NCI-H2081 (cell line): ENCODE results near the gene GDPD3.

Experiments
- DNase-seq, 2 experiments: peaks; one replicate each; lab custom pipeline; 2025; lab: John Stamatoyannopoulos, UW

Gene GDPD3

GRCh38 chr16:30095166-30096078 is 17.9 kb downstream of the GDPD3 start:
- DNase-seq: no peak

- DNase-seq: no peak
Measured at GRCh38 chr16:30094541-30095165, 18.7 kb downstream of the GDPD3 start.

DNA sequence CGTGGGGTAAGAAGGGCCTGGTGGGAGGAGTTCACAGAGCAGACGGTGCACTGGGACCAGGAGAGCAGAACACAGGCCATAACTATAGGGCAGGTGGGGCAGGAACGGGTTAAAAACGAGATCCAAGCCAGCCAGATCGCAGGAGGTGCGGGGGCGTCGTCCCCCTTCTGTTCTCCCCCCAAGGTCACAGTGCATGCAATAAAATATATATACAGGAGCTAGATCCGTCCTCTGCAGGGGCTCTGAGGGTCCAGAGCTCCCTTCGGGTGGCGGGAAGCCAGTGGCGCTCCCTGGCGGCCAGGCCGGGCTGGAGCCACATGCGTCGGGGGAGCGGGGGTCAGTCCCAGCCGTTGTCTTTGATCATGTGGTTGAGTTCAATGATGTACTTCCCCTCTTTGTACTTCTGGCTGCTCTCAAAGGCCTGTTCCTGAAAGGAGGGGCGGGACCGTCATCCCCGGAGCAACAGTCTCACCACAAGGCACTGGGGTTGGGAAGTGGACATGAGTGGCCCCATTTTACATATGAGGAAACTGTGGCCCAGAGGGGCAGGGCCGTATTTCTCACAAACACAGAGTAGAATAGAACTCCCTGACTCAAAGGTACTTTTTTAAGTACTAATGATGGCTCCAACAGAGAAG is 20.8 kb downstream of the GDPD3 start:
- peak; percentile 46 to 73 for DNase-seq

DNA sequence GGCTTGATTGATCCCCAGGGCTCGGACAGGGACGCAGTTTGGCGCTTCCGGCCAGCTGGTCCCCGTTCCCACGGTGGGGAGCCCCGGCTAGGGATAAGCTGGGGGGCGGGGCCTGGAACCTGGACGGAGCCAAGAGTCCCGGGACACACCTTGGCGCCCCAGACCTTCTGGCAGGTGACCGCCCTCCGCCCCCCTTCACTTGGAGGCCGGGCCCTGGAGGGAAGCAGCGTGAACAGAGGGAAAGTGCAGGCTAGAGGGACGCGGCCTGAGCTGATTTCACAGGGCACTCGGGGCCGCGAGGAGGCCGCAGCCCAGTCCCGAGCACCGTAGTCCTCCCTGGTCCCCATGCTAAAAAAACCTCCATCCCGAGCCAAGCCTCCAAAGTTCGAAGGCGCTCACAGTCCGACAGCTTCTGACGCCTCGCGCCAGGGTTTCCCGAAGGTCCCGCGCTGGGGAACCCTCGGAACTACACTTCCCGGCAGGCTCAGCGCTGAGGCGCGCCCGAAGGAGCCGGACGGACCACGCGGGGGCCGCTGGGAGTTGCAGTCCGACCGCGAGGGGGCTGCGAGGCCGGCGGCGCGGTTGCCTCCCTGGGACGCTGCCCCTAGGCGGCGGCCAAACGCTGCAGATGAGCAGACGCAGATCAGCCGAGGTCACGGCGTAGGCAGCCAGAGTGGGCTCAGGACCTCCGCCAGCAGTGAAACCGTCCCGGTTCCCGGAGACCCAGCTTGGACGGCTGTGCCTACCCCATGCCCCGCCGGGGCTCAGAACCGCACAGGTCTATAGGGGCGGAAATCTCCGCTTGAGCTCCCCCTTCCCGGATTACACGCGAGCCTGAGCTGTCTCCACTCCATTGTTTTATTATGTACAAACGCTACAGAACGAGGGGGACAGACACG is 21.6 kb downstream of the GDPD3 start, which contains the start of gene TBX6:
Gene TBX6, minus strand, starts transcription at position 451 of the 899 bp plus-strand sequence. CDS start 731 bp downstream, outside the sequence.
- peak; percentile 83 to 85 for DNase-seq

- DNase-seq: no peak
Measured at GRCh38 chr16:30090610-30091331, 22.6 kb downstream of the GDPD3 start.

DNA sequence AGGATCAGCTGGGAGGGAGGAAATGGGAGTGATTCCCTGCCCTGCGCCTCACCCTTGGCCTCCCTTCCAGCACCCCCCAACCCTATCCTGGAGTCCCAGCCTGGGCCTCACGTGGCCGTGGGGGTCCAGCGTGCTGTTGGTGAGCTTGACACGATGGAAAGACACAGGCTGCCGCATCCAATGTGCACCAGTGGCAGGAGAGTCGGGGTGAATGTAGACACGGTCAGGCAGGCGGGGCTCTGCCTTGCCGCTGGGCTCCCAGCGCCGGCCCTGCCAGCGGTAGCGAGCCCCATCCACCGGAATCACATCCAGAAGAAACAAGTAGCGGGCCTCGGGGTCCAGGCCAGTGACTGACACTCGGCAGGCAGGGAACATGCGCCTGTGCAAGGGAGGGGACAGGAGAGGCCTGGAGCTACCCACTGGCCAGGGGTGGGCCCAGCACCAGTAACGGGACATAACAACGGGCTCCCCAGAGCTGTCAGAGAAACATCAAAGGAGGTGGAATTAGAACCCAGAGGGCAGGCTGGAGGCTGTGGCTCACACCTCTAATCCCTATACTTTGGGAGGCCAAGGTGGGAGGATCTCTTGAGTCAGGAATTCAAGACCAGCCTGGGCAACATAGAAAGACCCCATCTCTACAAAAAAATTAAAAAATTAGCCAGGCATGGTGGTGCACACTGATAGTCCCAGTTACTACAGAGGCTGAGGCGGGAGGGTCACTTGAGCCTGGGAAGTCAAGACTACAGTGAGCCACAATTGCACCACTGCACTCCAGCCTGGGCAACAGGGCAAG is 24.3 kb downstream of the GDPD3 start:
- no peak for DNase-seq

DNA sequence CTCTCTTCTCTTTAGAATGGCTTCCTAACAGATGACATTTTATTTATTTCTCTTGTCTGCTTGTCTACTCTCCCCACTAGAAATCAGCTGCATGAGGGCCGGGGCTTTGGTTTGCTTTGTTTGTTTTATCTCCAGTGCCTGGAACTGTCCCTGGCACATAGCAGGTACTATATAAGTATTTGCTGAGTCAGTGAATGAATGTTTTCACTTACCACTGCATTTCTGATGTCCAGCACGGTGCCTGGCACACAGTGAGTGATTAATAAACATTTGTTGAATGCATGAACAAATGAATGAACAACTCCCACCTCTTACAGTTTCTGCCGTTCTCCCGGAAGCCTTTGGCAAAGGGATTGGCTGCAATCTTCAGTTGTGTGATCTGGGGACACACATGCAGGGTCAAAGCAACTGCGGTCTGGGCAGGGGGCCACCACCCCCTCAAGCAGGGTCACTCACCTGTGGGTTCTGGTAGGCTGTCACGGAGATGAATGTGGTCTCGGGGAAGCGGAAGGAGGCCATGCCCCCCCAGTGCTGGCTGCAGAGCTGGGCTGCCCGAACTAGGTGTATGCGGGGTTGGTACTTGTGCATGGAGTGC is 25.0 kb downstream of the GDPD3 start:
- no peak for DNase-seq

DNA sequence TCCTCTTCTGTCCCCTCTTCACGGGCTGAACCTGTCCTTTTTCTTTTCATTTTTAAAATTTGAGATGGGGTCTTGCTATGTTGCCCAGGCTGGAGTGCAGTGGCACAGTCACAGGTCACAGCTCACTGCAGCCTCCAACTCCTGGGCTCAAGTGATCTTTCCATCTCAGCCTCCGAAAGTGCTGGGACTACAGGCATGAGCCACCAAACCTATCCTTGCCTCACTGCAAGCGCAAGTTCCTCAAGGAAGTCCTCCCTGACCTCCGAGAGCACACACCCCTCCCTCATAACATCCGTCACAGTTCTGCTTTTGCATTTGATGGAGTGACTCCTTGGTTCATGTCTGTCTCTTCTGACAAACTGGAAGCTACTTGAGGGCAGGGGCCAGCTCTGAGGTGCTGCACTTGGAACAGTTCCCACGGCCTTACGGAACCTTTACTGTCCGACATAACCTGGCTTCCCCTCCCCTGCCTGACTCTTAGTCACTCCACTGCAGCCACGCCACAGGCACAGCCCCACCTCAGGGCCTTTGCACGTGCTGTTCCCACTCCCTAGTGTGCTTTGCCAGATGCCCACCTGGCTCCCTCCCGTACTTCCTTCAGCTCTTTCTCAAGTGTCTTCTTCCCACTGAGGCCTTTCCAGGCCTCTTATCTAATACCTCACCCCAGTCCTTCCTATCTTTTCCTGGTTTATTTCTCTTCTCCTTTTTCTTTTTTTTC is 26.0 kb downstream of the GDPD3 start:
- no peak for DNase-seq

DNA sequence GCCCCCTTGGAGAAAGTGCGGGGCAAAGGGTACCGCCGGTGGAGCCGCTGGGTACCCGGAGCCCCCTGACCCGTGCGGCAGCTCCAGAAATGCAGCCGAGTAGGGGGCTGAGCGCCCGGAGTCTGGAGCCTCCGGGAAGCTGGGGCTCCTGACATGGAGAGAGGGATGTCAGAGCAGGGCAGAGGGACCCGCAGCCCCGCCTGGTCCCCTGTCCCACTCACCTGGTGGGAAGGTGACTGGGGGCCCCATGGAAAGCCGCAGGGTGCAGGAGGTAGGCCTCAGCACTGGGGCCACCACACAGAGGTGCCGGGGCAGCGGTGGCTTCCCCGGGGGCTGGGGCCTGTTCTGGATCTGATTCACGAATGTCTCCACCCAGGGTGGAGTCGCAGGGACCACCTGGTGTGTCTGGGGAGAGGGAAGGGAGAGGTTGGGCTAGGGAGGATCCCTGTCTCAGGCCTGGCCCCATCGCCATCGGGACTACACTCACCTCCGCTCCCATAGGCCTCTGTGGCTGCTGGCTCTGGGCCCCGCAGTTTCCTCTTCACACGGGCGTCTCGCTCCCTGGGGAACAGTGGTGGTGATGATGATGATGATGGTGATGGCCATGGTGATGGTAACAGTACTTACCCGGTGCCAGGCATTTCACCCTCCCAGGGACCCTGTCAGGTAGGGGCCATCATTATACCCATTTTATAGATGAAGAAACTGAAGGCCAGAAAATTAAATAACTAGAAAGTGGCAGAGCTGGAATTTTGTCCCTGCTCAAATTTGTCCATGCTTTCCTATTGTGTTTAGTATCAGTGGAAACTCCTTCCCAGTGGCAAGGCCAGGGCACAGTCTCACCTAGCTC is 26.8 kb downstream of the GDPD3 start:
- DNase-seq: no peak

DNA sequence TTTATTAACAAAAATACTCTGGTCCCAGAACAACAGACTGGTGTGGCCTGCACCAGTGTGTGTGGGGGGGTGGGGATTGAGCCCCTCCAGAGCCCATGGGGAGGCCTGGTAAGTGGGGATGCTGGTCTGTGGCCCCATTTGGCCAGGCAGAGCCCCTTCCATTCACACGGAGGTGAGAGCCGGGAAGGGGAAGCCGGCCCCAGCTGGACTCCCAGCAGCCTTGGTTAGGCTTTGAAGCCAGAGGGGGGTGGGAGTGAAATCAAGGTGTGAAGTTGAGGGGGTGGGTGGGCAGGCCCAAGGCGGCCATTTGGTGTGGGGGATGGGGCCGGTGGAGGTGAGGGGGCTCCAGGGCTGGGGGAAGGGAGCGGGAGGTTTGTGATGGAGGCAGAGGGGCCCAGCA is 27.5 kb downstream of the GDPD3 start:
- DNase-seq: no peak

GRCh38 chr16:30085247-30085646 is 28.1 kb downstream of the GDPD3 start:
- DNase-seq: no peak

GRCh38 chr16:30084816-30085159 is 28.5 kb downstream of the GDPD3 start:
- no peak for DNase-seq

- DNase-seq: no peak
Measured at GRCh38 chr16:30084096-30084815, 29.1 kb downstream of the GDPD3 start.

- DNase-seq: no peak
Measured at GRCh38 chr16:30083216-30084055, 29.9 kb downstream of the GDPD3 start.

DNA sequence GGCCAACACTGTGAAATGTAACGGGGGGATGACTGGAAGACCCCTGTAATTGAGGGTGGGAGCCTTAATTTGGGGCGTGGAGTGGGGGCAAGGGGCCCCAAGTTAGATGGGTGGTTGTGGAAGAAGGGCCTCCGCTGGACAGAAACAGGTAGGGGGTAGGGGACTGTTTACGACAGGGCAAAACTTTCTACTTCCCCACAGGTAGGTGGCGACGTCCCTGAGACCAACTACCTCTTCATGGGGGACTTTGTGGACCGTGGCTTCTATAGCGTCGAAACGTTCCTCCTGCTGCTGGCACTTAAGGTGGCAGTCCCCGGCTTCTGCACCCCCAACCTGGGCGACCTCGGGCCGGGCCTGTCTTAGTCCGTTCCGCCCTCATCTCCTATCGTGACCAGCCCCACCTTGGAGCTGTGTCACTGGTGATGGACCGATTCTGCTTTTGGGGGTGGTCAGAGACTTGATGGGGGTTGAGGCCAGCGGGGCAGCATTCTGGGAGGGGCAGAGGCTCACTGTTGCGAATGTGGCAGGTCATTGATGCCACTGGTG is 30.7 kb downstream of the GDPD3 start:
- DNase-seq: no peak

DNA sequence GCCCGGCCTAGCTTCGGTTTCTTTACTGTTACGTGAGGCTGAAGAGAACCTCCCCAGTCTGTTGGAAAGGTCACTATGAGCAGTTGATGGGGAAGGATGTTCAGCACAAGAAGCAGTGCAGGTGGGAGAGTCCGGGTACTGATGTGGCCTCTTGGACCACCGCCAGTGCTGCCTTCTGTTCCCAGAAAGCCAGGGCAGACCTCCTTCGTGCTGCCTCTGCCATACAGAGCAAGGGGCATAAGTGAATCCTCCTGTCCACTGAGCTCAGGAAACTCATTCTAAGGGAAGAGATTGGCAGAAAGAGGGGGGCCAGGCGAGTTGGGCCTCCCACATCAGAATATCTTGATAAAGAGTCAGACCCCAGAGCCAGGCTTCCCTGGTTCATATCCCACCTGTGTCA is 33.9 kb downstream of the GDPD3 start:
- no peak for DNase-seq
